VCaP (cell line): ENCODE data around the gene SLC9A9.

Experiments used
- H3K27ac ChIP-seq: fragments of 450-650 bp; 2 replicates; pipeline ENCODE4 v1.5.1; 2017
- CTCF ChIP-seq: fragments of 450-650 bp; conservative IDR thresholded peaks from 2 replicates; pipeline ENCODE4 v1.5.1; 2017; ENCODE audit warnings: mild to moderate bottlenecking, moderate library complexity

SLC9A9 gene

DNA sequence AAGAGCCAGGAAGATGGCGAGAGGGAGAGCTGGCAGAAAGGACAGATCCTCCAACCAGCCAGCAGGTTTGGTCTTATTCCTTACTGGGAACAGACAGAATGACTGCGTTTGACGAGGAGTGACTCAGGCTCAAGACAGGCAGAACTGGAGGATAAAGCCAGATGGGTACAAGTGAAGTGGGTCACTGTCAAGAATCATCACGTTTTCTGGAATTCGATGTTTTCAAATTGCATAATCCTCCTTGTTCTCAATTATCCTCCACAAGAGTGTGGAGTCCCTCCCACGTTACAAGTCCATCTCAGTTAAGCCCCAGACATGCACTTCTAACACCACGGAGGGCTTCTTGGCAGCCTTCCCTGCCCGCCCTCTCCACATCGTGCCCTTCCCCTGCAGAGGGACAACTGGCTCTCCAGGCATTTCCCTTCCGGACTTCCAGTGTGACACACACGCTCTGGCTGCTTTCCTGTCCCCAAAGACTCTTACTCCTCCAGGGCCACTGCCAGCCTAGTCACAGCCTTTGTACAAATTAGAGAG is 545.6 kb downstream of the SLC9A9 start:
- no peak for TF ChIP-seq CTCF

DNA sequence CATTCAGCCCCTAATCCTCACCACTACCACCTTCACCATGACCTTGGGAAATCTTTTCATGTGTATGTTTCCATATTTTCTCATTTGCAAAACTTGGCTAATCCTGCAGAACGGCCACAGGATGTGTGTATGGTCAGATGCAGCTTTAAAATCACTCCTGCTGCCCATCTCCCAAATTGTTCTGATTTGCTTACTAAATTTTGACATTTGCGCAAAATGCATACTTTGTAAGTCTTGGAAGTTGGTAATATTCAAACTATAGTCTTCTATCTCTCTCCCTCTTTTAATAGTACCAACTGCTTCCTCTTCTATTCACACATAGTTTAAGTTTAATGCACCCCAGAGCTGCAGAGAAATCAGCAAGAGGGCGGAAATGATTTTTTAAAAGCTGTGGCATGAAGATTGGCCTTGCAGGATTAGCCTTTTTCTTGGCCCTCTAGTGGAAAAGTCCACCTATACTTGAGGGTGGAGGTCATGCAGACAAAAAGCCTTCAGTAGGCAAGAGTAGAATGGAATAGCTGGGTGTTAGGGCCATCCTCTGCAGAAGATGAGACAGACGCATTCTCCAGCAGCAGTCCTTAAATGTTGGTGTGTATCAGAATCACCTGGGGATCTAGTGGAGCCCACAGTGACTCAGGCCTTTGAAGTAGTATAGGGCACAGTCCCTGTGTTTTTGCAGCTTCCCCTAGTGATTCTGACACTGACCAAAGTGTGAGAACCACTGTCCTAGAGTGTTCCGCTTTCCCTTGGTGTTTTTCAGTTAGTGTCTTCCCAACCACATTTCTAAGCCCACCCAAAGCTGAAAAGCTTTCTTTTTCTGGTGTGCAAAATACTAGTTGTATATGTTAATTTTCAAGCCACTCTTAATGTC is 547.0 kb downstream of the SLC9A9 start:
- H3K27ac ChIP-seq: no peak overlapping the region
- no peak for TF ChIP-seq CTCF

More for the DNA sequence above, 545.6 kb downstream of the SLC9A9 start:
- H3K27ac ChIP-seq: no peak overlapping the region

- TF ChIP-seq CTCF: no peak
- no peak overlapping the region for H3K27ac ChIP-seq
These were observed 549.3 kb downstream of the SLC9A9 start for GRCh38 chr3:143298886-143299535.

GRCh38 chr3:143298380-143298779 is 549.9 kb downstream of the SLC9A9 start:
- no peak for TF ChIP-seq CTCF
- no peak overlapping the region for H3K27ac ChIP-seq

DNA sequence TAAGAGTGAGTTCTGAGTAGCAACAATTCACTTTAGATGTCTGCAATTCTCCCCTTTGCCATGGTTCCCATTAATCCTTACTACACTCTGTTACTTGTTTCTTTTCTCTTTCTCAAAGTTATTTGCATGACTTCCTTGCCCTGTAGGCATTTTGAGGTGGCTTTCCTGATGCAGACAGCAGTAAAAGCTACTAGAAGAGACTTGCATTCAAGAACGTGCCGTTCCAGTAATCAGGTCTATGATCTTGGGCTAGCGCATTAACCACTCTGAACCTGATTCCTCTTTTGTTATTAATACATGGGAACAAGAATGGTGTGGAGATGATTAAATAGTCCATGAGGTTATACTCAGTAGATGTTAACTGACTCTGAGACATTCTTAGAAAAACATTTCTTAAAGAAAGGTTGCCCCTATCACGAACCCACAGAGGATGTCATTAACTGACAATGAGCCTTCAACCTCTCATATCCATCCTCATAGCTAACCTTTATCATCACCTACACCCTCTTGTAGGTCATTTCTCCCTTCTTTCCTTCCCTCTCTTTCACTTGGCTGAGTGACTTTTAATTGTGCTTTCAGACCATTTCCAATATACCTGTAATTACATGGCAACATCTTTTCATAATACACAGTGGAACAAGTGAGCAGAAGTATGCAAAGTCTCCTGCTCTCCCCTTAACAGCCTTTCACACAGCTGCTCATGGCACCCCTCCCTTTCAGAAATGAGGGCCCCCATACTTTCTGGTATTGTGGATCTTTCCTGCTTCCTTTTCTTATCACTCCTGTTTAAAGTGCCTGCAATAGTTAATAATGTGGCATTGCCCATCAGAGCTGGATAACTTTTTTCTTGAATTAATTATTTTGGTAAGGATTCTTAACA is 552.8 kb downstream of the SLC9A9 start:
- no peak for TF ChIP-seq CTCF

DNA sequence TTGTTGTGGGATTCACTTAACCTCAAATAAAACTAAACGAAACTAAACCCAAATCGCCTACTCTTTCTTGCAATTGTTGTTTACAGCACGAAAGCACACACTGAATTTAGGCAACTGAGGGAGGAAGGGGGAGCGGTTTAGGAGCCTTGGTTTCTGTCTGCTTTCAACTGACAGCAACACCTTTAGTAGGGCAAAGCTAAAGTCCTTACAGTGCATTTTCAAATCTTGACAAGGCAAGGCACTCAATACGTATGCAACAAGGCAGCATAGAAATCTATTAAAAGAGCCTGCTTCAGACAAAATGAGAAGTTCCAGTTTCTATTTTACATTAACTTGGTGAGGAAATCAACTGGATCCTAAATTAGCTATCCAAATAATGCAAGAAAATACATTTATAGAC is 554.1 kb downstream of the SLC9A9 start:
- no peak for TF ChIP-seq CTCF
- H3K27ac ChIP-seq: no peak overlapping the region

More for the DNA sequence above, 552.8 kb downstream of the SLC9A9 start:
- no peak overlapping the region for H3K27ac ChIP-seq
